ENCODE results near the gene DHX9. TPM values are rescaled to one million over a fixed set of nuclear protein-coding genes. Genes with fewer than 3 reads are reported as not detected.

DHX9 gene
- total and polyA plus RNA-seq, 9 of the 15 experiments (the other 6 are each of a cell fraction or from before 2014, with no cell fraction given) = 100 to 409 (median 294) TPM

- peak; percentile 51; the same call in 1 of the 2 replicates for TF ChIP-seq REST (IDR thresholded peaks at IDR 0.05; ENCODE audit: borderline replicate concordance)
- no peak for TF ChIP-seq REST (CRISPR knock-in tag; IDR thresholded peaks at IDR 0.05; ENCODE audit: low read depth)
- TF ChIP-seq MAFK (IDR thresholded peaks at IDR 0.05; ENCODE audit: low read length) = 0 out of 2 replicates have a peak, but pooled peaks have one; percentile 1
- TF ChIP-seq RBM39 (optimal IDR thresholded peaks at IDR 0.05; ENCODE audit: low read depth, low read length) = no peak
- TF ChIP-seq, protein P1, sequence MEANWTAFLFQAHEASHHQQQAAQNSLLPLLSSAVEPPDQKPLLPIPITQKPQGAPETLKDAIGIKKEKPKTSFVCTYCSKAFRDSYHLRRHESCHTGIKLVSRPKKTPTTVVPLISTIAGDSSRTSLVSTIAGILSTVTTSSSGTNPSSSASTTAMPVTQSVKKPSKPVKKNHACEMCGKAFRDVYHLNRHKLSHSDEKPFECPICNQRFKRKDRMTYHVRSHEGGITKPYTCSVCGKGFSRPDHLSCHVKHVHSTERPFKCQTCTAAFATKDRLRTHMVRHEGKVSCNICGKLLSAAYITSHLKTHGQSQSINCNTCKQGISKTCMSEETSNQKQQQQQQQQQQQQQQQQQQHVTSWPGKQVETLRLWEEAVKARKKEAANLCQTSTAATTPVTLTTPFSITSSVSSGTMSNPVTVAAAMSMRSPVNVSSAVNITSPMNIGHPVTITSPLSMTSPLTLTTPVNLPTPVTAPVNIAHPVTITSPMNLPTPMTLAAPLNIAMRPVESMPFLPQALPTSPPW (CRISPR knock-in tag; IDR thresholded peaks at IDR 0.05) = no peak
- no peak for TF ChIP-seq EHMT2 (IDR thresholded peaks at IDR 0.05)
- peak in 1 of 2 experiments; percentile 81; a peak in 3 of 4 replicates for TF ChIP-seq RAD21 (CRISPR knock-in tag; conservative IDR thresholded peaks at IDR 0.05 in 1 of 2, IDR thresholded peaks at IDR 0.05 in 1 of 2)
- no peak for TF ChIP-seq NCOA1 (IDR thresholded peaks at IDR 0.05; ENCODE audit: low read depth)
- TF ChIP-seq SPI1 (IDR thresholded peaks at IDR 0.05; ENCODE audit: borderline replicate concordance, low read depth, low read length) = no peak
Observed at GRCh38 chr1:182806015-182806678, 33.0 kb upstream of the DHX9 start (continued).

Measured in K562 (cell line).